Keratinocyte (primary cell): ENCODE measurements around the gene CEP131. TPM values are rescaled to one million over a fixed set of nuclear protein-coding genes. Genes with fewer than 3 reads are reported as not detected.

Experiments used
- DNase-seq: peaks from one replicate; pipeline ENCODE4 v3.0.0-alpha.2; 2011; ENCODE audit warnings: low read depth, missing footprints, low spot score
- FAIRE-seq: peaks from 2 replicates; lab custom pipeline; 2011; peaks lifted over from hg19 to GRCh38; lab: Jason Lieb, UNC
- H2AFZ ChIP-seq: 2 replicates; pipeline ENCODE4 v1.6.0; 2012; ENCODE audit warnings: low read length, control low read depth, inconsistent platforms; ENCODE audit not compliant: control insufficient read depth
- H3K27ac ChIP-seq: 2 replicates; pipeline ENCODE4 v1.5.1; 2011; ENCODE audit warnings: low read length; ENCODE audit not compliant: control insufficient read depth, insufficient read depth
- H3K27me3 ChIP-seq: 3 replicates; pipeline ENCODE4 v1.6.0; 2011; ENCODE audit warnings: low read length; ENCODE audit not compliant: control insufficient read depth, insufficient read depth; ENCODE audit errors: extremely low read depth
- H3K36me3 ChIP-seq, 2 experiments: 2 replicates in 1 of 2; 3 replicates in 1 of 2; pipeline ENCODE4 v1.5.1; 2011; ENCODE audit warnings: low read length in 2 of 2, mild to moderate bottlenecking in 1 of 2; ENCODE audit not compliant: control insufficient read depth in 2 of 2, insufficient read depth in 2 of 2; ENCODE audit errors: extremely low read depth in 1 of 2
- H3K4me1 ChIP-seq: 3 replicates; pipeline ENCODE4 v1.5.1; 2011; ENCODE audit warnings: low read length; ENCODE audit not compliant: control insufficient read depth, insufficient read depth; ENCODE audit errors: extremely low read depth
- H3K4me2 ChIP-seq: 3 replicates; pipeline ENCODE4 v1.6.0; 2011; ENCODE audit warnings: low read depth, low read length; ENCODE audit not compliant: control insufficient read depth, insufficient read depth; ENCODE audit errors: extremely low read depth
- H3K4me3 ChIP-seq, 3 experiments: fragments of 200-600 bp in 1 of 3; sonication (generic) in 1 of 3; 2 replicates in 2 of 3; 3 replicates in 1 of 3; pipeline ENCODE4 v1.5.1; 2011 to 2016; ENCODE audit warnings: low read length in 3 of 3, mild to moderate bottlenecking in 3 of 3, control low read depth in 2 of 3, inconsistent platforms in 1 of 3, low read depth in 1 of 3, mixed read lengths in 1 of 3, mixed run types in 1 of 3, moderate library complexity in 1 of 3; ENCODE audit not compliant: control insufficient read depth in 2 of 3, insufficient read depth in 2 of 3; ENCODE audit errors: extremely low read depth in 1 of 3
- H3K79me2 ChIP-seq: 2 replicates; pipeline ENCODE4 v1.6.0; 2012; ENCODE audit warnings: low read length; ENCODE audit not compliant: control insufficient read depth, insufficient read depth
- H3K9ac ChIP-seq: 3 replicates; pipeline ENCODE4 v1.6.0; 2011; ENCODE audit warnings: low read length; ENCODE audit not compliant: control insufficient read depth, insufficient read depth; ENCODE audit errors: extremely low read depth
- H3K9me1 ChIP-seq: 3 replicates; pipeline ENCODE4 v1.6.0; 2011; ENCODE audit warnings: low read length; ENCODE audit not compliant: control insufficient read depth, insufficient read depth; ENCODE audit errors: extremely low read depth
- H3K9me3 ChIP-seq: 2 replicates; pipeline ENCODE4 v1.5.1; 2012; ENCODE audit warnings: low read depth, low read length; ENCODE audit not compliant: control insufficient read depth
- H4K20me1 ChIP-seq: 3 replicates; pipeline ENCODE4 v1.6.0; 2011; ENCODE audit warnings: low read length; ENCODE audit not compliant: control insufficient read depth, insufficient read depth; ENCODE audit errors: extremely low read depth
- CTCF ChIP-seq, 3 experiments: IDR thresholded peaks in 1 of 3; conservative IDR thresholded peaks in 1 of 3; optimal IDR thresholded peaks in 1 of 3; 2 replicates in 2 of 3; 3 replicates in 1 of 3; pipeline versions ENCODE3 to v1.5.1; 2011; ENCODE audit warnings: low read length in 3 of 3, mild to moderate bottlenecking in 3 of 3, moderate library complexity in 2 of 3, control low read depth in 1 of 3, inconsistent platforms in 1 of 3; ENCODE audit not compliant: insufficient read depth in 2 of 3; ENCODE audit errors: extremely low read depth in 1 of 3
- EZH2 ChIP-seq: IDR thresholded peaks from one replicate; pipeline ENCODE4 v1.6.1; 2012; ENCODE audit warnings: inconsistent platforms, mild to moderate bottlenecking, low read length, moderate library complexity
- dilution Hi-C: fragments of 300-500 bp; cut with MboI; formaldehyde crosslinking; loops from one replicate; pipeline ENCODE4 v1.7.0; 2020; ENCODE audit warnings: low sequenced_read_pairs; ENCODE audit not compliant: extremely low pct_ligation_motif_present
- polyA plus RNA-seq, 5 experiments: library from polyadenylated mRNA; depleted of rRNA in 3 of 5; stranded (reverse) in 3 of 5; stranded (forward) in 1 of 5; unstranded in 1 of 5; fragments of >200 nt; gene quantifications; 1 replicate in 1 of 5; 2 replicates in 3 of 5; 3 replicates in 1 of 5; pipeline versions ENCODE4 v1.2.1 to v1.2.3, GENCODE V29; 2011 to 2012; ENCODE audit warnings: missing spikeins in 2 of 5, low read depth in 1 of 5, low replicate concordance in 1 of 5

Gene CEP131
- polyA plus RNA-seq, 1 donor (not counting 4 experiments of a cell fraction or from before 2014, with no cell fraction given): 2.6 TPM

DNA sequence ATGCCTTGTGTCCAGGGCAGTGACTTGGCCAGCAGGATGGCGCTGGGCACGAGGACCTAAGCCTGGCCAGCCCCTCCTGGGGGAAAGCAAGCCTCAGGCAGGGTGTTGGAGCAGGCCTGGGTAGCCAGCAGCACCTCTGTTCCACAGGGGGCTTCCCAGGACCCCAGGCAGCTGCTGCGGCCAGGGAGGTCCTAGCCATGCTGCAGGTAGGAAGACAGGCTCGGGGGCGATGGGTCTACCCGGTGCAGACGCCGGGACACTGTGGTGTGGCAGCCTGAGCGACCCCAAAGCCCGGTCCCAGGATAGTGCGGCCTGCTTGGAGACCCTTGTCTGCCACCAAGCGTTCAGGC, 34.3 kb downstream of the CEP131 start:
- Histone ChIP-seq H3K4me3 (no peak overlapping the region), H3K36me3 (peaks cover 0 to 3% of the 10 kb centered on the region in 2 experiments), H4K20me1 (no peaks in the 10 kb centered on the region), H3K4me1 (no peaks in the 10 kb centered on the region), H3K9me1 (no peaks in the 10 kb centered on the region), H3K9ac (no peak overlapping the region), H3K27me3 (no peaks in the 10 kb centered on the region), H3K27ac (no peak overlapping the region), H3K79me2 (no peaks in the 10 kb centered on the region), H3K4me2 (no peak overlapping the region), H2AFZ (no peak overlapping the region), H3K9me3 (no peaks in the 10 kb centered on the region)
- DNase-seq (no peak), FAIRE-seq (no peak)
- TF ChIP-seq CTCF (optimal IDR thresholded peaks at IDR 0.05 in 1 of 3, IDR thresholded peaks at IDR 0.05 in 1 of 3, conservative IDR thresholded peaks at IDR 0.05 in 1 of 3; ENCODE audit: extremely low read depth in 1 of 3, insufficient read depth in 2 of 3, low read length in 3 of 3) (no peak), EZH2 (no peak)
- dilution Hi-C loops: no loop called here

DNA sequence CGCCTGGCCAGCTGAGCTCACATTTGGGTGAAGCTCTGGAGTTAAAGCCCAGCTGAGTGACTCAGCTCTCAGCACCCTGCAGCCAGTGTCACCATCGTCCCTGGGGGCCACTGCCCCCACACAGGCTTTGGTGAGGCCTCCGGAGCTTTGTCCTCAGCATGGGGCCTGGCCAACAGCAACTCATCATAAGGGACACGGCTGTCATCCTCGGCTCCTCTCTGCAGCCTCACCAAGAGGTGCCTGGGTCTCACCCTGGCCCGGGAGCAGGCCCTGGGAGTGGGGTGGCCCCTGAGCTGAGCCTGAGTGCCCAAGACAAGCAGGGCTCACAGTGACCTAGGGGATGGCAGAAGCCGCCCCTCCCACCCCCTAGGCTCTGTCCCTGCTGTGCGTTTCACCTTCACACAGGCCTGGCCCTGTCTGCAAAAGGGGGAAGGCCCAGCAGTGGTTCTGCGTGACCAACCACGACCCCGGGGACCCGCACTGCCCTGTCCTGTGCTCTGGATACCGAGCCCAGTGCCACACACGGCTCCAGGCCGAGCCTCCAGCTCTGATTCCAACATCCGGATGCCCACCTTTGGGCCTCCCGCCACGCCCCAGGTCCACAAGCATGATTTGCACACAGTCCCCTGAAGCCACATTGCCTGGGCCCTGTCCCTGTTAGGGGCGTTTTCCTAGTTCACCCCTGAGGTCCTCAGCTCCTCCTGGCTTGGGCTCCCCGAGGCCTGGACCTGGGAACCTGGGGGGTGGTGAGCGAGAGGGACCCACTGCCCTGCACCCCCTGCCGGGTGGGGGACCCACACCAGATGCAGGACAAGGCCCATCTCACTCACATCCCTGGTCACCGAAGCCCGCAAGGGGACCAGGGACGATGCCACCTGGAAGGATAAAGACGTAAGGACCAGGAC, 34.9 kb downstream of the CEP131 start:
- Histone ChIP-seq H2AFZ (no peak overlapping the region), H3K79me2 (no peaks in the 10 kb centered on the region), H3K4me2 (no peak overlapping the region), H3K9me3 (no peaks in the 10 kb centered on the region), H3K4me1 (no peaks in the 10 kb centered on the region), H3K4me3 (no peak overlapping the region), H3K36me3 (peaks cover 0 to 3% of the 10 kb centered on the region in 2 experiments), H3K27ac (no peak overlapping the region), H3K9me1 (no peaks in the 10 kb centered on the region), H3K27me3 (no peaks in the 10 kb centered on the region), H3K9ac (no peak overlapping the region), H4K20me1 (no peaks in the 10 kb centered on the region)
- DNase-seq (no peak), FAIRE-seq (no peak)
- dilution Hi-C loops: no loop called here
- TF ChIP-seq EZH2 (no peak), CTCF (optimal IDR thresholded peaks at IDR 0.05 in 1 of 3, IDR thresholded peaks at IDR 0.05 in 1 of 3, conservative IDR thresholded peaks at IDR 0.05 in 1 of 3; ENCODE audit: extremely low read depth in 1 of 3, insufficient read depth in 2 of 3, low read length in 3 of 3) (no peak)
